ENCODE results near the gene TNS1.

The TNS1 gene

DNA sequence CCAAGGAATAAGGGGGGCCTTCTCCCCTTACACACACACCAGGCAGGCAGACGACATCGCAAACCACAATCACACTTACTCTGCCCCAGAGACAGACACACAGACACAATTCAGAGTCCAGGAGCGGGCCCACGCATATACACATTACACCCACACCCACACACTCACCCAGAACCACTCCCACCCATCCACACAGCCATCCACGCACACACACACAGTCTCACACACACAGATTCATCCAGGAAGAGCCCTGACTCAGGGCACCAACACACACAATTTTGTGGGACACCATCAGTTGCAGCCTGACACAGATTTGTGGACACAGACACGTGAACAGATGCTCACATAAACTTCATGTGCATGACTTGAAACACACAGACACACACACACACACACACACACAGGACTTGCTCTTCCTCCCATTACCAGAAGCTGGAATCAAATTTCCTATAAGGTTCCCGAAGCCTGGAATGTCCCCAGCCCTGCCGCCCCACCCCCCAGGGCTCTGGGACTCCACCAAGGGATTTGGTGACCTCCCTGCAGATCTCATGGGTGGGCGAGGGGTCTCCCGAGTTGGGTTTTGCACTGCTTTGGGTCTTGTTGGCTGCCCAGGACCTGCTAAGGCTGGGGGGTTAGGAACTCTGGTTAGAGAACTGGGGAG, 23.5 kb downstream of the TNS1 start:
- DNase-seq = no peak

DNA sequence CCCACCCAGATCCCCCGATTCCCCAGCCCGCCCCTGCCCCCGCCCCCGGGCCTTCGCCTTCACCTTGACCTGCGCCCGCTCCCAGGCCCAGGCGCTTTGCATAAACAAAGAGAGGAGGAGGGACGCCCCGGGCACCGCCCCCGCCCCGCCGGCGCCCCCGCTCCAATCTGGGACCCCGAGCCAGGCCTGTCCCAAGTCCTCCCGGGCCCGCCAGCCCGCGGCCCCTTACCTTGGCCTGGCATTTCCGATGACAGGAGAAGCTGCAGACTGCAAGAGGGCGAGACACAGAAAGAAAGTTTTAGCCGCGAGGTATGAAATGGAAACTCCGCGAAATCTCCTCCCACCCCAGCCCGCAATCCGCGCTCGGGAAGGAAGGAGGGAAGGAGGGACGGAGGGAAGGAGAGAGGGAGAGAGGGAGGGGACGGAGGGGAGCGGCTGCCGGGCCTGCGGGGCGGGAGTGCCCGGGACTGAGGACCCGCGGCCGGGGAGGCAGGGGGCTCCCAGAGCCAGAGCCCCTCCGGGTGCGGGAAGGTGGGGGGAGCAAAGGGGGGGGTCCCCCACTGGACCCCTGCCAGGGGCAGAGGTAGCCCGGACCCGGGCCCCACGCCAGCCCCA, 24.2 kb downstream of the TNS1 start:
- no peak for DNase-seq

DNA sequence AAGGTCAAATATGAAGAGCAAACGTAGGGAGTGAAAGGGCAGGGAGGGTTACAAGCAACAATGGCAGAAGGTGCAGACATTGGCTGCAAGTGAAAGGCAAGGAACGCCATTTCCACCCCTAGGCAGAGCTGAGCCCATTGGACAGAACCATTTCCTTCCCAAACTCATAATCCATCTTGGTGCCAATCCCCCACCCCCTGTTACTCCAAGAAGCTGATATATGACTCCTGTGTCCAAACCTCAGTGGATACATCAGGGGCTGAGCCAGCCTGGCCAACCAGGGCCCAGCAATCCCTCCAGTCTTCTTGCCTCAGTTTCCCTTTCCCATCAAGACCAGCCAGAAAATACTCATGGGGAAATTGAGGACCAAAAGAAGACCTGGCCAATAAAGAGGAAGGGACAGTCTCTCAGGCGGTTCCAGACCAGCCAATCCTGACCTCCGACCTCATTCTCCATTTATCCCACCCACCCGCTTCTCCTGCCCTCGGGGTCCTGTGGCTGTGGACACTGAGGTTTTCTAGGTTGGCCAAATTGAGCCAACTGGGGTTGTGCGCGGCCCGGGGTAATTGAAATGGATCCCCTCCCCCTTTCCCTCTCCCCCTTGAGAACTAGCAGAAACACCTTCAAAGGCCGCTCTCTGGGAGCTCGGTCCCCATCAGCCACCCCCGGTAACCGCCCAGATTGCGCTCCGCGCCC, 24.8 kb downstream of the TNS1 start:
- DNase-seq = no peak

DNA sequence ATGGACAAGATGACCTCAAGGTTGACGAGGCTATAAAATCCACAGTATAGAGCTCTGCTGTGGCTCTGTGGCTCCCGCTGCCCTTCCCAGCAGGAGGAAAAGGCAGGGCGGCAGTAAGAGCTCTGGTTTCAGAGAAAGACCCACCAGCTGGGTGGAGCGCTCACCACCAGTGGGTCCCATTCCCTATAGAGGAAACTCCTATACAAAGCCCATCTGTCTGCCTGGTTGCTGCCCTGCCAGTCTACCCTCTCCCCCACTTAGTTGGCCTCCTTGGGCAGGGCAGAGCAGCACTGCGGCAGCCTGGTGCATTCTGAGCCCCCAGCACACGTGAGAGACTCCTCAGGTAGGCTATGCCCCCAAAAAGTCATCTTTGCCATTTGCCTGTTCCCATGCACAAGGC, 26.5 kb downstream of the TNS1 start:
- no peak for DNase-seq

DNA sequence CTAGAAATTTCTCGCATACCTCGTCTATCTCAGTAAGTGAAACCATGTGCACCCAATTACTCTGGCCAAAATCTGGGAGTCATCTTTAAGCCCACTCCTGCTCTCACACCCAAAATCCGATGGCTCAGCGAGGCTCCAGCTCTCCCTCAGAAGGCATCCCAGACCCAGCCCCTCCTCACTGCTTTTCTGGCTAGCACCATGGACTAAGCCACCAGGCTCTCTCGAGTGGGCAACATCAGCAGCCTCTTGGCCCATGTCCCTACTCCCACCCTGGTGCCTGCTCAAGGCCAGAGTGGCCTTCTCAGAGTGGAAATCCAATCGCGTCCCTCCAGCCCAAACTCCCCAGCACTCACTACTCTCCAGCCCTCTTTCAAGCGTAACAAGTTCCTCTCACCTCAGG, 27.2 kb downstream of the TNS1 start:
- no peak for DNase-seq

DNA sequence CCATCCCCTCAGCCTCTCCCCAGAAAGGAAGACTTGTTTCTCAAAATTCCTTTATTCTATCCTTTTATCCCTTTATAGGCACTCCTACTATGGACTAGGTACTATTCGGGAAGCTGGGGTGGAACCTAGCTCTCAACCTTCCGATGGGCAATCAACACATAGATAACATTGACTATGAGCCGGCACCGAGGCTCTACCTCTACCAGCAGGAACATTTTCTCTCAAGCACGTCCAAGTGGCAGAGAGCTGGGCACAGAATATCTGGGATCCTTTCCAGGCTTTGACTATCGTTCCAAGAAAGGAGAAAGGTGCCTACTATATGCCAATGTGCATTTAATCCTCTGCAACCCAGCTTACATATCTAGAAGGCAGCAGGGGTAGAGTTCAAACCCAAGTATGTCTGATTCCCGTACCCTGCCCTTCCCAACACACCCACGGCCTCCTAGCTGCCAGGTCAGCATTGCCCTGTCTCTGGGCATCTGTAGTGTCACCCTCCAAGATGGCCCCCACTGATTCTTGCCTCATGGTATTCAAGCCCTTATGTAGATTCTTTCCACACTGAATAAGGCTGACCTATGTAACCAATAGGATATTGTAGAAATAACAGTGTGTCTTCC, 28.3 kb downstream of the TNS1 start:
- DNase-seq = no peak

DNA sequence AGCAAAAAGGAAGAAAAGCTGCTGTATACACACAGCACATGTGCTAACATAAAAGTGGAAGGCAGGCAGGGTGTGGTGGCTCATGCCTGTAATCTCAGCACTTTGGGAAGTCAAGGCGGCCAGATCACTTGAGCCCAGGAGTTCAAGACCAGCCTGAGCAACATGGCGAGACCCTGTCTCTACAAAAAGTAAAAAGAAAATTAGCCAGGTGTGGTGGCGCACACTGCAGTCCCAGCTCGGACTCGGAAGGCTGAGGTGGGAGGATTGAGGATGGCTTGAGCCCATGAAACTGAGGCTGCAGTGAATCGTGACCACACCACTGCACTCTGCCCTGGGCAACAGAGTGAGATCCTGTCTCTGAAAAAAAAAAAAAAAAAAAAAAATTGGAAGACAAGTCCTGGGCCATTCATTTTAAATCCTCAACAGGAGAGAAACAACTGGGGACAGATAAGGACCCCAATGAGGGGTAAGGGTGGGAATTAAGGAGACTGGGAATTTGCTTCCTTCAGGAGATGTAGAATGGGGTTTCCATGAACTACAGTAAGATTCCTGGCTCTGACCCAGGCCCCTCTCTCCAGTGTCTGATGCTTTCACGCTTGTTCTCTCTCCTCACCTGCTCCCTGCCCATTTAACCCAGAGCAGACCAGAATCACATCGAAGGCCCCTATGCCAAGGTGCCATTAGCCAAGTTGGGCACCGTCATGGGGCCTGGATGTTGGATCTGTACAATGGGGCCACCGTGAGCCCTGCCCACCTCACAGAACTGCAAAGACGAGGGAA, 29.6 kb downstream of the TNS1 start:
- DNase-seq = no peak

DNA sequence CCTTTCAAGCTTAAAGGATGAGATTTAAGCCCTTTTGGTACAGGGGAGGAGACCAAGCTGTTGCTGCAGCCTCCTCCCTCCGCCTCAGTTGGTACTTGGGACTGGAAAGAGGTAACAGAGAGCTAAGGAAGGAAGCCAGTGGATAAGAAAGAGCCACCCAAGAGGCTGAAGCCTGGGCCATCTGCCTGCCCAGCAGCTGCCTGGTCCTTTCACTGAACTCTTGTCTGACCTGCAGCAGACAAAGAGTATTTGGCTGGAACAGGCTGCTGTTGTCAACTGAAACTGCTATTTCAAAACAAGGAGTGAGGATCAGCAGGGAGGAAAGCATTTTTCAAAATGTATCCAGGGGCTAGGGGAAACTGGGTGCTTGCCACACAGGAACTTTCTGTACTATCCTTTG, 30.3 kb downstream of the TNS1 start:
- DNase-seq = no peak

DNA sequence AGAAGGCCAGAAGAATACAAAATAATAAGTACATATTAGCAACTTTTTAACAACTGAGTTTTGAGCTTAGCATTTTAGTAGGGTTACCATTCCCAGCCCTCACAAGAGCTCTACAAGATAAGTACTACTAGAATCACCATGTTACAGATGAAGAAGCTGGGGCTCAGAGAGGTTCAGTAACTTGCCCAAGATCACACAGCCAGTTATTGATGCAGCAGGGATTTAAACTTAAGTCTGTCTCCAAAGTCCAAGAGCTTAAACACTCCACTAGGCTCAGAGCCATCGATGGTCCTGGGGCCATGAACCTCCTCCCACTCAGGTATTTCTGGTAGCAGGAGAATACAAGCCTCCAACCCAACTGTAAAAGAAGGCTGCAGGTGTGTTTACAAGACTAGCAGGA, 30.8 kb downstream of the TNS1 start:
- DNase-seq = no peak

DNA sequence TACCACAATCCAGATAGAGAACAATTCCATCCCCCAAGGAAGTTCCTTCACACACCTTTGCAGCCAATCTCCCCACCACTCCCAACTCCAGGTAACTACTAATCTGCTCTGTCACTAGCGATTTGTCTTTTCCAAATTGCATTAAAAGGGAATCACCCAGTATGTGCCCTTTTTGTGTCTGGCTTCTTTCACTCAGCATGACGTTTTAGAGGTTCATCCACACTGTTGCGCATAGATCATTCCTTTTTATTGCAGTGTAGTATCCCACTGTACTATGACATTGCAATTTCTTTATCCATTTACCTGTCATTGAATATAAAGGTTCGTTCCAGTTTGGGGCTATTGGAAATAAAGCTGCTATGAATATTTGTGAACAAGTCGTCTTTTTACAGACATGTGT, 31.6 kb downstream of the TNS1 start:
- DNase-seq = no peak

DNA sequence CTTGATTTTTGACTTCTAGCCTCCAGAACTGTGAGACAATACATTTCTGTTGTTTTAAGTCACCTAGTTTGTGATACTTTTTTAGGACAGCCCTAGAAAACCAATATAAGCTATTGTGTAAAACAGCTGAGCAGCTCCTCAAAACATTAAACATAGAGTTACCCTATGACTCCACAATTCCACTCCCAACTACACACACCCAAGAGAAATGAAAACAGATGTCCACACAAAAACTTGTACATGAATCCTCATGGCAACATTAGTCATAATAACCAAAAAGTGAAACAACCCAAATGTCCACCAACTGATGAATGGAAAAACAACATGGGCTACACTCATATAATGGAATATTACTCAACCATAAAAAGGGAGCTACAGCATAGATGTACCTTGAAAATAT, 32.6 kb downstream of the TNS1 start:
- no peak for DNase-seq

DNA sequence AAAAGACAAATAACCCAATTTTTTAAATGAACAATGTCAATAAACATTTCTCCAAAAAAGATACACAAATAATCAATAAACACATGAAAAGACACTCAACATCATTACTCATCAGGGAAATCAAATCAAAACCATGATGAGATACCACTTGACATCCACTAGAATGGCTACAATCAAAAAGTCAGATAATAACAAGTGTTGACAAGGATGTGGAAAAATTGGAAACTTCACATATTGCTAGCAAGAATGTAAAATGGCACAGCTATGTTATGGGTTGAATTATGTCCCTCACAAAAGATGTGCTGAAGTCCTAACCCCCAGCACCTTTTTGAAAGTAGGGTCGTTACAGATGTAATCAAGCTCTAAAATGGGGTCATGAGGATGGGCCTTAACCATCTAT, 33.2 kb downstream of the TNS1 start:
- no peak for DNase-seq

DNA sequence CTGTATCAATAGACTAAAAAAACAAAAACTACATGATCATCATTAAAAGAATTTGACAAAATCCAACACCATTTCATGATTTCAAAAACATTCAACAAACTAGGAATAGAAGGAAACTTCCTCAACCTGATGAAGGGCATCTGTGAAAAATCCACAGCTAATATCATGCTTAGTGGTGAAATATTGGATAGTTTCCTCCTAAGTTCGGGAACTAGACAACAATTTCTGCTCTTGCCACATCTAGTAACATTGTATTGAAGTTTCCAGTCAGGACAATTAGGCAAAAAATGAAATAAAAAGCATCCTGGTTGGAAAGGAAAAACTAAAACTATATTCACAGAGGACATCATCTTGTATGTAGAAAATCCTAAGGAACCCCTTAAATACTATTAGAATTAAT, 34.8 kb downstream of the TNS1 start:
- no peak for DNase-seq

DNA sequence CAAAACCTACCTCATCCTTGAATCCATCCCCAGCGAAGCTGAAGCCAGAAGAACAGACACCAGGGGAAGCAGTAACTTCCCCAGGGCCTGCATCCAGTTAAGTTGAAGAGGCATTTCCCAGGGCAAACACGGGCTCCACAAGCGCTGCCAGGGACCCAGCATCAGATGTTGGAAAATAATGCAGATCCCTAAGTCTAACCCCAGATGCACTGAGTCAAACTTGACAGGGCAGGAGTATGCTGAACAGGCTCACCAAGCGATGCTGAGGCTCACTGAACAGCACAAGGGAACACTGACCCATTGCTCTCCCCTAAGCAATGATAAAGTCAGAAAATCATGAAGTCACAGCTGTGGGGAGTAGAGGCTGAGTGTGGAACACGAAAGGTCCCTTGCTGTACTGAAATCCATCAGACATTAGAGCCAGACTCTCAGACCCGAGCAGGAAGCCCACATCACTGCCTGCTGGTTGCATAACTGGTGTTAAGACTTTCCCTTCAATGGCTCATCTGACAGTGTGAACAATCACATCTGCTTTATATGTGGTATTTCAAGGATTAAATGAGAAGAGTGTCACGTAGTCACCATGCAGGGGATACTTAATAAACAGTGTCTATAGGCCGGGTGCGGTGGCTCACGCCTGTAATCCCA, 36.2 kb downstream of the TNS1 start:
- no peak for DNase-seq

DNA sequence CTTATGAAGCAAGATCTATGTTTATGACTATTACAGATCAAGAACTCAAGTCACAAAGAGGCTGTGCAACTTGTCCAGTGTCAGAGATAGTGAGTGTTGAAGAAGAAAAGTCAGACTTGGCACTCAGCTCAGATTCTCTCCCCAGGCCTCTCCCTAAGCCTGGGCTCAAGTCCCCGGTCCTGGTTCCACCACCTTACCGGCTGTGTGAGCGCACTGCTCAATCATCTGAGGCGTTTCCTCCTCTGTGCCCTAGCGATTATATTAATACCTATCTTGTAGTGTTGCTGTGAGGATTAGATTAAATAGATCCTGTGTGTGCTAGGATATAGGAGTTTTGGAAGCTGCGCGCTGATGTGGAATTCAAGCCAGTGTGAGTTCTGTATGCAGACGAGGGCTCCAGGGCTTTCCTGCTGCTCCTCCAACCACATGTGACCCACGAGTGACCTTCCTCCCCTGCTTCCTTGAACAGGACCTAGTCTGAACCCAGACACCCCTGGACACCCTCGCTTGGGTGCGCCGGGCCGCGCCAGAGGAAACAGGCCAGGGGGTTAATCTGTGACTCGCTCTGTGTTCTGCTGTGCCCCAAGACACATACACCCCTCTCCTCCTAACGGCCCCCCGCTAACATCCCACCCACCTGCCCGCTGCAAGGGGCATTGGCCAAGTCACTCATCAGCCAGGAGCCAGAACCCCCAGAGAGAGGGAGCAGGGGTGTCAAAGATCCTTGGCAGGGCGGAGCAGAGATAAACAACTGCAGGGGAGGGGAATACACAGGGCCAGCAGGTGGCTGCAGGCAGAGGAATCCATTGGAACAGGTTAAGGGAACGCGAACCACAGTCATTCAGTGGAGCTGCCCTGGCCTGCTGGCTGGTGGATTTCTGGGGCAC, 38.3 kb downstream of the TNS1 start:
- no peak for DNase-seq

DNA sequence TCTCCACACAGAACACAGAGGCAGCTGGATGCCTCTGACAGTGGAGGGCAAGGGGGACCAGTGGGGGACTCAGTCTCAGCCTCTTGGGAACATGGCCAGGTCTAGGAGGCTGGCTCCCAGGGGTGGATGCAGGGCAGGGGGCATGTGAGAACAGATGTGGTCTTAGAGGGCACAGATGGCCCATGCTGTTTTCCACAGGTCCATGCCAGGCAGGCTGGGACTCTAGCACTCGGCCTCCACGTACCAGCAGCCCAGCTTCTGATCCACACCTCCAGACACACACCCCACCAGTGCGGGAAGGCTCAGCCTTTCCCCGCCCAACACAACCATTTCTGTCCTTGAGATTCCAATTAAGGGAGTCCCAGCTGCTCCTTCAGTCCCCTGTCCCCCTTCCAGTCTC, 42.4 kb downstream of the TNS1 start:
- no peak for DNase-seq

DNA sequence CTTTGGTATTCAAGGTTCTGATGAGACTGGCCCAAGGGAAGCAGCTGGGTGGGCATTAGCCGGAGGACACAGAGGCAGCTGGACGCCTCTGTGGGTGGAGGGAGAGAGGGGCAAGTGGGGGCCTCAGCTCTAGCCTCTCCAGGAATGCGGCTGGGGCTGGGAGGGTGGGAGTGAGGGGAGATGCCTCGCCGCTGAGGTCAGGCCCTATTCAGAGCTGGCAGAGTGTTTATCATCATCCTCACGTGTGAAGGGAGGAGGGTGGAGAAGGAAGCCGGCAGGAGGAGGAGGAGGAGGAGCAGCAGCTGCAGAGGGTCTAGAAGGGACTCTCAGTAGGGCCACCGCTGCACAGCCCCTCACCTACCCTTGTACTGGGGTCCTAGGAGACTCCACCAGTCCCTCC, 43.1 kb downstream of the TNS1 start:
- no peak for DNase-seq

DNA sequence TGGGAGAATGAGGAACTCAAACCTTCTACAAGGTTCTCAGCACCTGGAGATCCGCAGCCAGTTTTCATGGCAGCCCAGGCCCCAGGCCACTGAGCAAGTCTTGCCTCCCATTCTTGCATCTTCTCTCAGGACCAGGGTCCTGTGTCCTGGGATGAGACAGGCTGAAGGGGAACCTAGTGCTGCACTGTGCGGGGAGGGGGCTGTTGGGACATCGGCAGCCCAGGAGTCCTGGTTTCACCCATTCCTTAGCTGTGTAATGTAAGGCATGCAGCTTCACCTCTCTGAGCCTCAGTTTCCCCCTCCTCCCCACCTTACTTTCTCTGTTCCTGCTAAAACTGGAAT, 43.9 kb downstream of the TNS1 start:
- no peak for DNase-seq

DNA sequence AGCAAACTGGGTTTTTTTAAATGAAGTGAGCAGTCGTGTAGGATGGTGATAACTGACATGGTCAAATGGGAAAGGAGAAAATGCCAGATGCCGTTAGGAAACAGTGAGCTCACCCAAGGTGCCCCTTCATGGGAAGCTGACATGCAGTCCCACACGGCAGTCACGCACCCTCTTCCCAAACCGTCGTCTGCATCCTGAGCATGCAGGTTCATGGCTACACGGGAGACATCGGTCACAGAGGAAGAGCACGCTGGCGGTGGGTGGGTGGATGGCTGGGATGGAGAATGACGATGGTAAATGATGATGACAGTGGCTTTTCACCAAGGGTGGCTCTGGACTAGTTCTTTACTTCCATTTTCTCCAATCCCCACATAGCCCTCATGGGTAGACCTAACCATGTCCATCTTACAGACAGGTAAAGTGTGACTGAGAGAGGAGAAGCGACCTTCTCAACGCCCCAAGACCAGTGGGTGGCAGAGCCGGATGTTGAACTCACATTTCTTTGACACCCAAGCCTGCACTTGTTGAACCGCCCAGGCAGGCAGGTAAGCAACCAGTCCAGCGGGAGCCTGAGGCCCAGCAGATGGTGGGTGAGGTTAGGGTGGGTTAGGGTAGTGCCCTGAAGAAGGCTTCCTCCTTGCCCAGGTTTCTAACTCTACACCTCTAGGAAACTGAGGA, 44.5 kb downstream of the TNS1 start:
- no peak for DNase-seq

DNA sequence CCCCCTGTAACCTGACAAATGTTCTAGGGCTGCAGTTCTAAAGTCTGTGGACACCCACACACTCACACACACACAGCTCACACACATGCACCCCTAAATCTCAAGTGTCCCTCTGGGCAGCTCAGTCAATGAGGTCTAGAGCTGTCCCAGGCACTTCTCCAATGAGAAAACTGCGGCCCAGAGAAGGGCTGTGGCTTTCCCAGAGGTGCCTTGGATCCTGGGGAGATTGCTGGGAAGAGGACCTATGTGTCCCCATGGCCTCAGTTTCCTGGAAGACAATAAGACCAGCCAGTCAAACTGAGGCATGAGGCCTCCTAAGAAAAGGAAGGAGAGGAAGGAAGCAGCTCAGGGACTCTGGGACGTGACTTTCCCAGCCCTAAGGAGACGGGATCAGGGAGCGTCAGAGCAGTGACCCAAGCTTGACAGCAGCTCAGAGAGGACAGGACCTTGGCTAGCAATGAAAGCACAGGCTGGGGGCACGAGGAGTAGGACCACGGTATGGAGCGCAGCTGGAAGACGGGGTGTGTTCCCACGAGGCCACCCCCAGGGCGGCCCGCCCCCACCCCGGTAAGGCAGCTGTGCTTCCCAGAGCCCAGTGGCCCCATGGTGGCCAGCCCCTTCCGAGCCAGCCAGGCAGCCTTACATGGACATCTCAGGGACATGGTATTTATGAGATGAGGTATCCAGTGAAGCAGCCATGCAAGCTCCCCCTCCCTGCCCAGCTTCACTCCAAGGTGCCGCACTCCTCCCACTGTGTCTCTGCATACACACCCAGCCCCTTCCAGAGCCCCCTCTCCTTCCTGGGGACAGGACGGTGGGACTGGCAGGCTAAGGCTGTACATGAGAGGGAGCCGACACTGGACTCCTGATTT, 46.0 kb downstream of the TNS1 start:
- DNase-seq = no peak

Measured in CD4-positive, alpha-beta T cell treated with Interleukin-17A for 1 hour (primary cell).